Measurements from ENCODE around the gene DRG2. TPM values are rescaled to one million over a fixed set of nuclear protein-coding genes. Genes with fewer than 3 reads are reported as not detected.

The DRG2 gene
- total and polyA plus RNA-seq, 2 of the 8 experiments (the other 6 are each of a cell fraction or from before 2014, with no cell fraction given) = 44.6 to 47.8 TPM

DNA sequence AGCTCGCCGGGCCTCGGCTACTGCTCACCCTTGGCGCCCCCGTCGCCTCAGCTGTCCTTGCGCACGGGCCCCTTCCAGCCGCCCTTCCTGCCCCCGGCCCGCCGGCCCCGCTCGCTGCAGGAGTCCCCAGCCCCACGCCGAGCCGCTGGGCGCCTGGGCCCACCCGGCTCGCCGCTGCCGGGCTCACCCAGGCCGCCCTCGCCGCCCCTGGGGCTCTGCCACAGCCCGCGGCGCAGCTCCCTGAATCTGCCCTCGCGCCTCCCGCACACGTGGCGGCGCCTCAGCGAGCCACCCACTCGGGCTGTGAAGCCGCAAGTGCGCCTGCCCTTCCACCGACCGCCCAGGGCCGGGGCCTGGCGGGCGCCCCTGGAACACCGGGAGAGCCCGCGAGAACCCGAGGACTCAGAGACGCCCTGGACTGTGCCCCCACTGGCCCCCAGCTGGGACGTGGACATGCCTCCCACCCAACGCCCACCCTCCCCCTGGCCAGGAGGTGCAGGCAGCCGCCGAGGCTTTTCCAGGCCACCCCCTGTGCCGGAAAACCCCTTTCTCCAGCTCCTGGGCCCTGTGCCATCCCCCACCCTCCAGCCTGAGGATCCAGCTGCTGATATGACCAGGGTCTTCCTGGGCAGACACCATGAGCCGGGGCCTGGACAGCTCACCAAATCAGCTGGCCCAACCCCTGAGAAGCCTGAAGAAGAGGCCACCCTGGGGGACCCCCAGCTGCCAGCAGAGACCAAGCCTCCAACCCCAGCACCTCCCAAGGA, 33.6 kb downstream of the DRG2 start:
- H3K79me2 ChIP-seq (ENCODE audit: control insufficient read depth in 1 of 2, insufficient read depth in 2 of 2, low read length in 2 of 2) = no peaks in the 10 kb centered on the region
- ChIA-PET CTCF (ENCODE audit: partially characterized antibody) (interaction anchor here (0.6 to 2.1 kb wide), 3 partner anchors 20 to 43 kb away, joined by 3 to 7 read pairs (median 4); no protein-coding TSS in a partner anchor), POLR2A (ENCODE audit: partially characterized antibody) (interaction anchor here (0.7 to 1.7 kb wide), 3 partner anchors 11 to 50 kb away, joined by 3 to 7 read pairs (median 3); no protein-coding TSS in a partner anchor)
- no peak overlapping the region for H3K56ac ChIP-seq (replicated peaks; ENCODE audit: insufficient read length, low read depth, low read length)
- peaks cover 10 to 24% of the 10 kb centered on the region in 2 experiments for H3K9me3 ChIP-seq (ENCODE audit: insufficient read depth in 2 of 2, low read depth in 1 of 2, low read length in 1 of 2)
- no peak overlapping the region for H3K23ac ChIP-seq (ENCODE audit: insufficient read length)
- TF ChIP-seq CHD2 (IDR thresholded peaks at IDR 0.05; ENCODE audit: low read length) = no peak
- TF ChIP-seq BRCA1 (IDR thresholded peaks at IDR 0.05; ENCODE audit: low read depth, low read length) = no peak
- no peak for TF ChIP-seq SP4 (IDR thresholded peaks at IDR 0.05; ENCODE audit: low read length)
- TF ChIP-seq ASH2L (IDR thresholded peaks at IDR 0.05; ENCODE audit: low read length) = no peak
- TF ChIP-seq EZH2 (IDR thresholded peaks at IDR 0.05; ENCODE audit: low read depth, low read length, severe bottlenecking) = no peak
- TF ChIP-seq GABPA (IDR thresholded peaks at IDR 0.05; ENCODE audit: borderline replicate concordance, insufficient read depth, low read length) = 0 out of 2 replicates have a peak, but pooled peaks have one; percentile 23
- 86% methylated on average over 27 of the region's 54 CpGs; no CpG with 5 or more reads in 1 of the 2 experiments for WGBS, 2 experiments (ENCODE audit: extremely low coverage in 1 of 2, insufficient coverage in 1 of 2, insufficient read length in 1 of 2, insufficient replicate concordance in 2 of 2, low coverage in 1 of 2, low lambda C conversion rate in 2 of 2, missing lambda C conversion rate in 1 of 2)
- H3K4me1 ChIP-seq (replicated peaks in 1 of 4; ENCODE audit: control insufficient read depth in 3 of 4, insufficient read depth in 4 of 4, low read length in 3 of 4) = no peaks in the 10 kb centered on the region
- H3K9ac ChIP-seq (replicated peaks in 1 of 4; ENCODE audit: extremely low read depth in 1 of 4, low read depth in 3 of 4, low read length in 3 of 4) = no peak overlapping the region
- H3K27ac ChIP-seq (ENCODE audit: low read depth, low read length) = no peak overlapping the region
- no peak overlapping the region for H4K91ac ChIP-seq (replicated peaks; ENCODE audit: insufficient read length, low read length)
- peaks cover 0 to 4% (median 0%) of the 10 kb centered on the region in 4 experiments; a peak in 1 of 8 replicates for H3K36me3 ChIP-seq (ENCODE audit: control insufficient read depth in 2 of 4, insufficient read depth in 4 of 4, low read length in 3 of 4)
- no peaks in the 10 kb centered on the region for H3K23me2 ChIP-seq (ENCODE audit: low read depth, low read length)
- no peak overlapping the region for H4K5ac ChIP-seq (ENCODE audit: insufficient read length, low read depth, low read length)
- H3K27me3 ChIP-seq (replicated peaks in 1 of 4; ENCODE audit: control insufficient read depth in 3 of 4, extremely low read depth in 1 of 4, insufficient read depth in 3 of 4, low read length in 3 of 4) = no peaks in the 10 kb centered on the region
- no peak for FAIRE-seq
- H3K4me3 ChIP-seq (ENCODE audit: extremely low read depth in 1 of 4, insufficient read depth in 2 of 4, low read depth in 3 of 4, low read length in 4 of 4) = no peak overlapping the region
- DNase-seq (ENCODE audit: low read depth in 1 of 2, low spot score in 2 of 2) = no peak
- H3K4ac ChIP-seq (replicated peaks; ENCODE audit: insufficient read length, low read depth, low read length) = no peak overlapping the region
- H2AFZ ChIP-seq (ENCODE audit: low read length) = no peak overlapping the region
- H3K79me1 ChIP-seq (ENCODE audit: low read depth, low read length) = no peaks in the 10 kb centered on the region
- H2BK120ac ChIP-seq (replicated peaks; ENCODE audit: low read depth, low read length) = no peak overlapping the region
- H4K8ac ChIP-seq (ENCODE audit: extremely low read depth, insufficient read depth, low read length) = no peak overlapping the region
- H3K14ac ChIP-seq (ENCODE audit: insufficient read length) = no peak overlapping the region
- no peak overlapping the region for H2BK15ac ChIP-seq (ENCODE audit: low read length)
- H3K18ac ChIP-seq (ENCODE audit: extremely low read depth, low read length) = no peak overlapping the region
- H2AK5ac ChIP-seq (ENCODE audit: low read depth, low read length) = no peak overlapping the region
- no peaks in the 10 kb centered on the region for H4K20me1 ChIP-seq (replicated peaks in 1 of 2; ENCODE audit: control insufficient read depth in 1 of 2, insufficient read depth in 2 of 2, low read length in 2 of 2)
- H2BK5ac ChIP-seq (ENCODE audit: low read depth, low read length) = no peak overlapping the region
- H2BK20ac ChIP-seq (ENCODE audit: low read length) = no peak overlapping the region
- H3K4me2 ChIP-seq (ENCODE audit: insufficient read depth in 1 of 2, low read depth in 2 of 2, low read length in 2 of 2) = no peak overlapping the region
- no peak overlapping the region for H2BK12ac ChIP-seq (ENCODE audit: low read depth, low read length)
